ENCODE measurements around the gene PET100. TPM values are rescaled to one million over a fixed set of nuclear protein-coding genes. Genes with fewer than 3 reads are reported as not detected.

The PET100 gene
- total and polyA plus RNA-seq, 2 experiments from 2014 or later, result 8.6 to 636 TPM

GRCh38 chr19:7641290-7642276 lies 12.0 kb downstream of the PET100 start:
- H3K4me3 ChIP-seq, result no peak overlapping the region
- no peaks in the 10 kb centered on the region for H3K79me2 ChIP-seq (replicated peaks; ENCODE audit: insufficient read depth)
- H3K4me2 ChIP-seq, result no peak overlapping the region
- no peak for TF ChIP-seq EZH2 (IDR thresholded peaks at IDR 0.05; ENCODE audit: low read depth, unreplicated experiment)
- peak; percentile 51 to 56 for TF ChIP-seq CTCF (conservative IDR thresholded peaks at IDR 0.05; ENCODE audit: low read depth in 2 of 2)
- Mint-ChIP-seq H3K4me3 (no peak overlapping the region), H3K36me3 (ENCODE audit: low read depth) (peaks cover 3% of the 10 kb centered on the region; the same call in 1 of the 3 replicates), H3K27ac (no peak overlapping the region), H3K4me1 (no peaks in the 10 kb centered on the region; the same call in 2 of the 3 replicates), H3K27me3 (ENCODE audit: insufficient read depth, low read depth, poor library complexity) (peaks cover 13% of the 10 kb centered on the region), H3K9me3 (no peaks in the 10 kb centered on the region; the same call in 2 of the 3 replicates)
- ATAC-seq (peak; percentile 24), DNase-seq (ENCODE audit: low spot score) (peak; percentile 70)
- H2AFZ ChIP-seq, result no peak overlapping the region
- H3K9me2 ChIP-seq (ENCODE audit: insufficient read depth), result no peaks in the 10 kb centered on the region
- H4K20me1 ChIP-seq (replicated peaks; ENCODE audit: insufficient read depth), result no peaks in the 10 kb centered on the region
- no peak overlapping the region for H3K27ac ChIP-seq (ENCODE audit: low read depth)
- H3K27me3 ChIP-seq (ENCODE audit: insufficient read depth), result peaks cover under 1% of the 10 kb centered on the region; the same call in 1 of the 2 replicates
- H3F3A ChIP-seq (replicated peaks; ENCODE audit: low read depth), result peaks cover 9% of the 10 kb centered on the region
- no peaks in the 10 kb centered on the region for H3K4me1 ChIP-seq (ENCODE audit: insufficient read depth)
- H3K36me3 ChIP-seq (ENCODE audit: insufficient read depth), result no peaks in the 10 kb centered on the region

- no peaks in the 10 kb centered on the region for H3K79me2 ChIP-seq (replicated peaks; ENCODE audit: insufficient read depth)
- H3K4me3 Mint-ChIP-seq, result no peak overlapping the region
- peaks cover 3% of the 10 kb centered on the region; the same call in 1 of the 3 replicates for H3K36me3 Mint-ChIP-seq (ENCODE audit: low read depth)
- H3K36me3 ChIP-seq (ENCODE audit: insufficient read depth), result no peaks in the 10 kb centered on the region
- no peak overlapping the region for H2AFZ ChIP-seq
- no peaks in the 10 kb centered on the region for H4K20me1 ChIP-seq (replicated peaks; ENCODE audit: insufficient read depth)
- no peaks in the 10 kb centered on the region; the same call in 2 of the 3 replicates for H3K4me1 Mint-ChIP-seq
- no peaks in the 10 kb centered on the region for H3K27me3 ChIP-seq (ENCODE audit: insufficient read depth)
- DNase-seq (ENCODE audit: low spot score), result no peak
- H3K4me1 ChIP-seq (ENCODE audit: insufficient read depth), result no peaks in the 10 kb centered on the region
- H3K4me3 ChIP-seq, result no peak overlapping the region
- ATAC-seq, result no peak
- no peak overlapping the region for H3K27ac ChIP-seq (ENCODE audit: low read depth)
- H3F3A ChIP-seq (replicated peaks; ENCODE audit: low read depth), result peaks cover 9% of the 10 kb centered on the region
- peaks cover 11% of the 10 kb centered on the region for H3K27me3 Mint-ChIP-seq (ENCODE audit: insufficient read depth, low read depth, poor library complexity)
- H3K4me2 ChIP-seq, result no peak overlapping the region
- H3K27ac Mint-ChIP-seq, result no peak overlapping the region
- H3K9me2 ChIP-seq (ENCODE audit: insufficient read depth), result no peaks in the 10 kb centered on the region
- no peaks in the 10 kb centered on the region; the same call in 2 of the 3 replicates for H3K9me3 Mint-ChIP-seq
- TF ChIP-seq EZH2 (IDR thresholded peaks at IDR 0.05; ENCODE audit: low read depth, unreplicated experiment) (no peak), STAT1 (IDR thresholded peaks at IDR 0.05; ENCODE audit: unreplicated experiment) (no peak), REST (IDR thresholded peaks at IDR 0.05; ENCODE audit: unreplicated experiment) (no peak), CTCF (conservative IDR thresholded peaks at IDR 0.05; ENCODE audit: low read depth in 2 of 2) (no peak), ETS1 (IDR thresholded peaks at IDR 0.05) (no peak), ZNF114 (CRISPR knock-in tag; IDR thresholded peaks at IDR 0.05) (no peak), ZNF331 (CRISPR knock-in tag; IDR thresholded peaks at IDR 0.05; ENCODE audit: low read depth) (no peak)
Measured at GRCh38 chr19:7642295-7643030, 12.9 kb downstream of the PET100 start.
